SK-N-DZ (cell line): ENCODE results near the gene MOB1B.
A peak's percentile ranks its signal among the peaks of the same experiment; 100 is the strongest.
"Not testable (repeated sequence)": the region's sequence is repeated elsewhere in the genome, so short reads cannot be mapped to it uniquely, and the experiment has no call there.

ENCODE experiments used
- DNase-seq: peaks from one replicate; pipeline ENCODE4 v3.0.0-alpha.2; 2015; ENCODE audit warnings: low spot score

Gene MOB1B

GRCh38 chr4:71005025-71005424, 102.9 kb downstream of the MOB1B start:
- not testable (repeated sequence) for DNase-seq

DNA sequence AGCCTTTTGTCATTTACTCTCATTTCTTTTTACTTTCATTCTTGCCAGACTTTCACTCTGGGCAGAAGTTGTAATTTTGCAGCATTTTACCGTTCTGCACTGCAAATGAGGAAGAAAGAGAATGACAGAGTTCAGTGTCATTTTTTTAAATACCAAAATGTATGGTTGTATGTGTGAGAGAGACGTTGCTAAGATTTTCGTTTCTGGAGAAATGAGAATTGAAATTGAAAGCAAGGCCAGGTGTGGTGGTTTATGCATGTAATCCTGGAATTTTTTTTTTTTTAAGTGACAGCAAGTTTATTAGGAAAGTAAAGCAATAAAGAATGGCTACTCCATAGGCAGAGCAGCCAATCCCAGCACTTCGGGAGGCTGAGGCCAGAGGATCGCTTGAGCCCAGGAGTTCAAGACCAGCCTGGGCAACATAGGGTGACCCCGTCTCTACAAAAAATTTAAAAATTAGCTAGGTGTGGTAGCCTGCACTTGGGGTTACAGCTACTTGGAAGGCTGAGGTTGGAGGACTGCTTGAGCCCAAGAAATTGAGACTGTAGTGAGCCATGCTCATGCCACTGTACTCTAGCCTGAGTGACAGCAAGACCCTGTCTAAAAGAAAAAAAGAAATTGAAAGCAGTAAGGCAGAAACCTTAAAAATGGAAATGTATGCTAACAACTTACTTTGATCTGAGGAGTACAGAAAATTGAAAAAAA, 104.2 kb downstream of the MOB1B start:
- no peak for DNase-seq

GRCh38 chr4:71008196-71008595, 106.0 kb downstream of the MOB1B start:
- DNase-seq = no peak

DNA sequence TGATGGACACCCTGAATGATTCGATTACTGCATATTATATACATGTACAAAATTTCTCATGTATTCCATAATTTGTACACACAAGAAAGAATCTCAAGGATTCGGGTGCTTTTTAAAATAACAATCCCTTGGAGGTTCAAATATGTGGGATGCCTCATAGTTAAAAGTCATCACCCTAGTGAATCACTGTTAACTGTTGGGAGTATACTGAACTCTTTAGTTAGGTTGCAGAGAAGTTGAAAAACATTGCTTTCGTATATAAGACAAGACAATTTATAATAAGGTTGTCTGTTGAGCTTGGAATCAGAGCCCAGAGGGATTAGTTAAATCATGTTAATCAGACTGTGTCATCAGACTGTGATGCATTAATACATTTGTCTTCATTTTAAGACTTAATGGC, 106.9 kb downstream of the MOB1B start:
- DNase-seq = no peak

DNA sequence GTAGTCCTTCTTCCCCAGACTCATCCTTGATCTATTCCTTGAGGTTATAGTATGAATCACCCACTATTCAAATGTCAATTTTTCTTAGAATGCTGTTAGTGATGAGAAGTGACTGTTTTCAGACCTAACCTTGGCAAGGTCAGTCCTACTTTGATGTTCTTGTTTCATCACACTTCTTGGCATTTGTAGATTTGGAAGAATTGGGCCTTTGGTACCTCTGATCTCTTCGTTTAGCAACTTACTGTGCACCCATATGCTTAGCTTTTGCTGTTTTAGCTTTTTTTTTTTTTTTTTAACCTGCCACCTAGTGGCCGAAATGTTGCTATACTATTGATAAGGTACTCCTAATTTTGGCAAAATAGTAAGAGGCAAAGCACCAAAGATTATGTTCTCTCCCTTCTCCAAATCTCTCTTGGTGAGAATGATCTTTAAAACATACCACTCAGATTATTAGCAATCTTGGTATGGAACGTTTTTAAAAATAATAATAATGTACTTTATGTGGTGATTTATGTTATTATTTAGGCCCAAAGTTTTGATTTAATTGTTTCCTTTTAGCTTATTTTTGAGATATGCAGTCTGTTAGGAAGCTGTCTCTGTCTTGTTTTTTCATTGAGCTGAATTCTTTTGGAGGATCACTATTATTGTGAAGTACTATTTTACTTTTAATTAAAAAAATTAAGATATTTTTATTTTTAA, 107.9 kb downstream of the MOB1B start:
- peak; percentile 53 for DNase-seq

DNA sequence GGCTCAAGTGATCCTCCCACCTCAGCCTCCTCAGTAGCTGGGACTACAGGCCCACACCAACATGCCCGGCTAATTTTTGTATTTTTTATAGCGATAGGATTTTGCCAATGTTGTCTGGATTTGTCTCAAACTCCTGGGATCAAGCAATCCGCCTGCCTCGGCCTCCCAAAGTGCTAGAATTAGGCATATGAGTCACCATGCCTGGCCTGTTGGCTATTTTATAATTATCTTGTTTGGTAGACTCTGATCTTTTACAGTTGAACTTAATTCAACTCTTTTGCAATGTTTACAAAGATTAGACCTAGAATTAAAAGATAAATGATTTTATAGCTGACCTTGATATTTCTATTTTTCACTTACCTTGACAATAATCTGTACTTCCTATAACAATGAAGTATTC, 109.3 kb downstream of the MOB1B start:
- no peak for DNase-seq

- not testable (repeated sequence) for DNase-seq
These were observed 115.2 kb downstream of the MOB1B start for GRCh38 chr4:71017391-71017790.

DNA sequence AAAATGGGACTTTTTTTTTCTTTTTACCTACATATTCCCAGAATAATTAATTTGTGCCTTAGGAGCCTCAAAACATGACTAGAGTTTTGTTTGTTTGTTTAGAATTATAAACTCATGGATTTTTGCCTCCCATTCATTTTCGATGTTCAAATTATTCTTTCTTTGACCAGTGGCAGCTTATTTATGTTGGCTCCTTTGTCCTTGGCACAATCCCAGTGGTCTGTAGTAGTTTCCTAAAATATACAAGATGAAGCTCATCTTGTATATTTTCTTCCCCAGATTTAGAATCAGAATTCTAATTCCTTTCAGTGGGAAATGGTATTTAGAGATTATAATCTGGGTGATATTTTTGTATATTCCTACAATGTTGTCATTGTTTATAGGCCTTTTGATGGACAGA, 118.4 kb downstream of the MOB1B start:
- no peak for DNase-seq

DNA sequence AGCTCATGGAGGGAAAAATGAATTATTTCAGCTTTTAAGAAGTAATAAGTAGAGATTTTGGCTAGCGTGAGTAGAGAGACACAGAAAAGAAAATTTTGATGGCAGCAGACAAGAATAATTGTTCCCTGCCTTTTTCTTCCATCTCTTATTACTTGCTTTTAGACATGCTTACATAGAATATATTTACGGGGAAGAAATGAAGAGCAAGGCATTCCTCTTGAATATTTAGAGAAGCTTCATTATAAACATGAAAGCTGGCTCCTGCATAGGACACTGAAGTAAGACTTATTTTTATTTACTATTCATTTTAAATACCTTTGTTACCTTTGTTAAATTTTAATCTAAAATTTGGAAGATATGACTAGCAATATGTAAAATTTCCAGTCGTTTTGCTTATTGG, 123.5 kb downstream of the MOB1B start:
- no peak for DNase-seq

GRCh38 chr4:71026086-71026485, 123.9 kb downstream of the MOB1B start:
- no peak for DNase-seq

DNA sequence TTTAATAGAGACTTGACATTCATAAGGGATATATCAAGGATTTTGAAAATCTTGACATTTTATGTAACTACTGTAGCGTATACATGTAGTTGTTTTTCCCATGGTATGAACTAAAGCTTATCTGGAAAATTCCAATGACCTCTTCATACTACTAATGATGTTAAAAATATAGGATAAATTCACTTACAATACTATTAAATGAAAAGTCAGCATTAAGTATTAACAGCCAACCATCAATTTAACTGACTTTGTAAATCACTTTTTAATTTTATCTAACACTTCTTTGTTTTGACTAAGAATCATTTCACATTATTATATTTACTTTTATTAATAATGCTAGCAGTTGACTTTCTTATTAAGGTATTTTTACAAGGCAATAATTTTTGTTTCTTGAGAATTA, 125.4 kb downstream of the MOB1B start:
- no peak for DNase-seq

DNA sequence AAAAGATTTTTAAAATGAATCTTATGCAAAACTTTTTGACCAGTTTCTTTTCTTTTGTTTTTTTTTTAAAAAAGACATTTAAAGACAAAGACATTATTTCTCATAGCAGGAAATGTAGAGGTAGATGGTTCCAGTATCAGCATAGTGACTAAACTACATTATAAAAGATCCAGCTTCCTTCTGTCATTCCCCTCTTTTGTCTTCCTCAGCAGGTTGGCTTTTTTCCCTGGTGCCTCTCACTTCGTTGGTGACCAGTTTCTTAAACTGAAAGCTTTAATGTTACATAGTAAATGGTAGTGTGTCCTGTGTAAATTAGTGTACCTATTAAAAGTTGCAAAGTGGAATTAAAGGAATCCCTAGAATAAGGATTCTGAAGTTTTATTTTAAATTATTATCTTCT, 127.3 kb downstream of the MOB1B start:
- DNase-seq = no peak

- DNase-seq = not testable (repeated sequence)
These were observed 129.9 kb downstream of the MOB1B start for GRCh38 chr4:71032106-71032505.
